GM12878 (cell line): ENCODE results near the gene FBLIM1. TPM values are rescaled to one million over a fixed set of nuclear protein-coding genes. Genes with fewer than 3 reads are reported as not detected.
A peak's percentile ranks its signal among the peaks of the same experiment; 100 is the strongest.

Experiments
- ATF7 ChIP-seq: fragments of 450-650 bp; IDR thresholded peaks from 2 replicates; pipeline ENCODE4 v1.6.1; 2016; ENCODE audit warnings: low read depth, mild to moderate bottlenecking
- BHLHE40 ChIP-seq, 2 experiments: fragments of 450-650 bp in 1 of 2; IDR thresholded peaks; 2 replicates each; pipeline ENCODE4 v1.6.1; 2011 to 2017; ENCODE audit warnings: low read depth in 2 of 2, borderline replicate concordance in 1 of 2, improper control_type of control experiment in 1 of 2, low read length in 1 of 2, mild to moderate bottlenecking in 1 of 2
- CBFB ChIP-seq: IDR thresholded peaks from 2 replicates; pipeline ENCODE4 v1.6.1; 2016; ENCODE audit warnings: antibody characterized with exemption, low read depth
- CREB1 ChIP-seq: IDR thresholded peaks from 2 replicates; pipeline ENCODE4 v1.6.1; 2012; ENCODE audit warnings: low read depth, mild to moderate bottlenecking, inconsistent platforms
- EGR1 ChIP-seq, 2 experiments: IDR thresholded peaks; 1 replicate in 1 of 2; 2 replicates in 1 of 2; pipeline ENCODE4 v1.6.1; 2011 to 2012; ENCODE audit warnings: low read depth in 2 of 2, low read length in 2 of 2, borderline replicate concordance in 1 of 2, mild to moderate bottlenecking in 1 of 2, moderate library complexity in 1 of 2
- GABPA ChIP-seq: IDR thresholded peaks from 2 replicates; pipeline ENCODE4 v1.6.1; 2014; ENCODE audit warnings: antibody characterized with exemption, low read depth, mild to moderate bottlenecking, inconsistent platforms
- JUNB ChIP-seq: IDR thresholded peaks from 2 replicates; pipeline ENCODE4 v1.6.1; 2016; ENCODE audit warnings: antibody characterized with exemption, mild to moderate bottlenecking
- KLF5 ChIP-seq: fragments of 450-650 bp; IDR thresholded peaks from 2 replicates; pipeline ENCODE4 v1.6.1; 2014; ENCODE audit warnings: mild to moderate bottlenecking; ENCODE audit not compliant: partially characterized antibody
- MTA2 ChIP-seq: fragments of 450-650 bp; IDR thresholded peaks from 2 replicates; pipeline ENCODE4 v1.6.1; 2016; ENCODE audit warnings: low read depth, mild to moderate bottlenecking, moderate library complexity
- NBN ChIP-seq: fragments of 450-650 bp; IDR thresholded peaks from 2 replicates; pipeline ENCODE4 v1.6.1; 2016
- PAX5 ChIP-seq: IDR thresholded peaks from 2 replicates; pipeline ENCODE4 v1.6.1; 2011; ENCODE audit warnings: low read depth, low read length, borderline replicate concordance
- SMARCA5 ChIP-seq: fragments of 450-650 bp; IDR thresholded peaks from 2 replicates; pipeline ENCODE4 v1.6.1; 2017; ENCODE audit warnings: mild to moderate bottlenecking
- SRF ChIP-seq, 2 experiments: IDR thresholded peaks; 2 replicates each; pipeline ENCODE4 v1.6.1; 2011; ENCODE audit warnings: low read depth in 2 of 2, low read length in 2 of 2, mild to moderate bottlenecking in 1 of 2, moderate library complexity in 1 of 2
- STAT3 ChIP-seq: IDR thresholded peaks from 2 replicates; pipeline ENCODE4 v1.6.1; 2011; ENCODE audit warnings: low read depth, low read length, improper control_type of control experiment
- TAF1 ChIP-seq: IDR thresholded peaks from 2 replicates; pipeline ENCODE4 v1.6.1; 2011; ENCODE audit warnings: mild to moderate bottlenecking, low read depth, low read length, borderline replicate concordance
- TCF12 ChIP-seq: IDR thresholded peaks from 2 replicates; pipeline ENCODE4 v1.6.1; 2011; ENCODE audit warnings: low read depth, mild to moderate bottlenecking, low read length
- YY1 ChIP-seq: IDR thresholded peaks from 2 replicates; pipeline ENCODE4 v1.6.1; 2011; ENCODE audit warnings: low read depth, mild to moderate bottlenecking, low read length
- ZNF274 ChIP-seq: IDR thresholded peaks from one replicate; pipeline ENCODE4 v1.8.0; 2011; ENCODE audit not compliant: insufficient read length, insufficient read depth
- polyA plus RNA-seq, 11 experiments: library from polyadenylated mRNA; depleted of rRNA in 4 of 11; unstranded in 6 of 11; stranded (reverse) in 5 of 11; fragments of >200 nt; fragmentation: Nextera tagmentation in 4 of 11; fragmentation: Illumina TruSeq in 1 of 11; extraction: Ambion mirVana in 4 of 11; extraction: Trizol in 1 of 11; gene quantifications; 1 replicate in 1 of 11; 2 replicates in 10 of 11; pipeline versions ENCODE4 v1.2.1 to v1.2.3, GENCODE V29; 2011 to 2016; ENCODE audit warnings: inconsistent platforms in 2 of 11, missing spikeins in 2 of 11, low read depth in 1 of 11
- total RNA-seq, 4 experiments: library from RNA; depleted of rRNA in 3 of 4; stranded (reverse); fragments of >200 nt in 3 of 4; fragmentation: Illumina TruSeq in 1 of 4; extraction: Trizol in 1 of 4; gene quantifications; 2 replicates each; pipeline versions ENCODE4 v1.2.1 to v1.2.3, GENCODE V29; 2013 to 2021
- TF ChIP-seq, protein P1 (sequence below): fragments of 450-650 bp; IDR thresholded peaks from 2 replicates; pipeline ENCODE4 v1.6.1; 2016; ENCODE audit warnings: mild to moderate bottlenecking
- TF ChIP-seq, protein P2 (sequence below): fragments of 450-650 bp; IDR thresholded peaks from 2 replicates; pipeline ENCODE4 v1.6.1; 2017; ENCODE audit warnings: mild to moderate bottlenecking, moderate library complexity
- TF ChIP-seq, protein P3 (sequence below): fragments of 450-650 bp; conservative IDR thresholded peaks from 2 replicates; pipeline ENCODE4 v1.6.1; 2017; ENCODE audit warnings: mild to moderate bottlenecking, moderate library complexity
- TF ChIP-seq, protein P4 (sequence below): fragments of 450-650 bp; IDR thresholded peaks from 2 replicates; pipeline ENCODE4 v1.6.1; 2014; ENCODE audit warnings: mild to moderate bottlenecking

The FBLIM1 gene
- total and polyA plus RNA-seq, 10 of the 15 experiments (the other 5 are each of a cell fraction or from before 2014, with no cell fraction given), result 0.03 to 0.13 TPM; not detected in 8

DNA sequence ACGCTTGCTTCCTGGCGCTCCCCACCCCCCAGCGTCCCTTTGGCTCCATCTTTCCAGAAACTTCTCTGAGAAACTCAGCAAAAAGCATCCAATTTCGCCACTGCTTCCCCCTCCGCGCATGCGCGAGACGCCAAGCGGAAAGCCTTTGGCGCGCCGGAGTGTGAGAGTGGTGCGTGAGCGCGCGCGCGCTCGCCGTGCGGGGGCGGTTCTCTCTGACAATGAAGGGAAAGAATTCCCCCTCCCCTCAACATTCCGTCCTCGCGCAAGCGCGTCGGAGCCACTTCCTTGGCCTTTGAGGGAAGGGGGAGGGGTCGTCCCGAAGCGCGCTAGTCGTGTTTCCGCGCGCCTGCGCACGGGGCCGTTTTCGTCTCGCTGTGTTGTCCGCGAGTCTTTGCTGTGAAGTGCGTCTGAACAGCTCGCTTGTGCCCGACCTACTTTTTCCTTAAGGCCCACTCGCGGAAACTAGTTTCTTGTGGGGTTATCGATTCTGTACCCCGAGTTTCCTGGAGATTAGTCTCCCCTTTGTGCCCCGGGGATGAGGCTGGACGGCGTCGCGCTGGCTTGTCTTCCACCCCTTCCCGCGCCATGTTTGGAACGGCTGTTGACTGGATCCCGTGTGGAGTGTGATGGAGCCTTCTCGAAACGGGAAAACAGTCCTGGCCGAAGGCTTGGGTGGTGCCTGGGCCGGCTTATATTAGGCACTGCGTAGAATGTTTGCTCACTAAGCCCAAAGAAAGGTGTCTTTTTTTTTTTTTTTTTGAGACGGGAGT lies 77.3 kb downstream of the FBLIM1 start (continued):
- TF ChIP-seq SRF (IDR thresholded peaks at IDR 0.05; ENCODE audit: low read depth in 2 of 2, low read length in 2 of 2), result peak in 1 of 2 experiments; percentile 71; a peak in 2 of 4 replicates
- TF ChIP-seq, protein P1, sequence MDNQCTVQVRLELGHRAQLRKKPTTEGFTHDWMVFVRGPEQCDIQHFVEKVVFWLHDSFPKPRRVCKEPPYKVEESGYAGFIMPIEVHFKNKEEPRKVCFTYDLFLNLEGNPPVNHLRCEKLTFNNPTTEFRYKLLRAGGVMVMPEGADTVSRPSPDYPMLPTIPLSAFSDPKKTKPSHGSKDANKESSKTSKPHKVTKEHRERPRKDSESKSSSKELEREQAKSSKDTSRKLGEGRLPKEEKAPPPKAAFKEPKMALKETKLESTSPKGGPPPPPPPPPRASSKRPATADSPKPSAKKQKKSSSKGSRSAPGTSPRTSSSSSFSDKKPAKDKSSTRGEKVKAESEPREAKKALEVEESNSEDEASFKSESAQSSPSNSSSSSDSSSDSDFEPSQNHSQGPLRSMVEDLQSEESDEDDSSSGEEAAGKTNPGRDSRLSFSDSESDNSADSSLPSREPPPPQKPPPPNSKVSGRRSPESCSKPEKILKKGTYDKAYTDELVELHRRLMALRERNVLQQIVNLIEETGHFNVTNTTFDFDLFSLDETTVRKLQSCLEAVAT, result no peak; the same call in 1 of the 2 replicates
- TF ChIP-seq, protein P2, sequence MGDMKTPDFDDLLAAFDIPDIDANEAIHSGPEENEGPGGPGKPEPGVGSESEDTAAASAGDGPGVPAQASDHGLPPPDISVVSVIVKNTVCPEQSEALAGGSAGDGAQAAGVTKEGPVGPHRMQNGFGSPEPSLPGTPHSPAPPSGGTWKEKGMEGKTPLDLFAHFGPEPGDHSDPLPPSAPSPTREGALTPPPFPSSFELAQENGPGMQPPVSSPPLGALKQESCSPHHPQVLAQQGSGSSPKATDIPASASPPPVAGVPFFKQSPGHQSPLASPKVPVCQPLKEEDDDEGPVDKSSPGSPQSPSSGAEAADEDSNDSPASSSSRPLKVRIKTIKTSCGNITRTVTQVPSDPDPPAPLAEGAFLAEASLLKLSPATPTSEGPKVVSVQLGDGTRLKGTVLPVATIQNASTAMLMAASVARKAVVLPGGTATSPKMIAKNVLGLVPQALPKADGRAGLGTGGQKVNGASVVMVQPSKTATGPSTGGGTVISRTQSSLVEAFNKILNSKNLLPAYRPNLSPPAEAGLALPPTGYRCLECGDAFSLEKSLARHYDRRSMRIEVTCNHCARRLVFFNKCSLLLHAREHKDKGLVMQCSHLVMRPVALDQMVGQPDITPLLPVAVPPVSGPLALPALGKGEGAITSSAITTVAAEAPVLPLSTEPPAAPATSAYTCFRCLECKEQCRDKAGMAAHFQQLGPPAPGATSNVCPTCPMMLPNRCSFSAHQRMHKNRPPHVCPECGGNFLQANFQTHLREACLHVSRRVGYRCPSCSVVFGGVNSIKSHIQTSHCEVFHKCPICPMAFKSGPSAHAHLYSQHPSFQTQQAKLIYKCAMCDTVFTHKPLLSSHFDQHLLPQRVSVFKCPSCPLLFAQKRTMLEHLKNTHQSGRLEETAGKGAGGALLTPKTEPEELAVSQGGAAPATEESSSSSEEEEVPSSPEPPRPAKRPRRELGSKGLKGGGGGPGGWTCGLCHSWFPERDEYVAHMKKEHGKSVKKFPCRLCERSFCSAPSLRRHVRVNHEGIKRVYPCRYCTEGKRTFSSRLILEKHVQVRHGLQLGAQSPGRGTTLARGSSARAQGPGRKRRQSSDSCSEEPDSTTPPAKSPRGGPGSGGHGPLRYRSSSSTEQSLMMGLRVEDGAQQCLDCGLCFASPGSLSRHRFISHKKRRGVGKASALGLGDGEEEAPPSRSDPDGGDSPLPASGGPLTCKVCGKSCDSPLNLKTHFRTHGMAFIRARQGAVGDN, result peak; percentile 93
- TF ChIP-seq STAT3, result no peak
- TF ChIP-seq NBN, result no peak; the same call in 1 of the 2 replicates
- peak in 1 of 2 experiments; percentile 47; a peak in 2 of 4 replicates for TF ChIP-seq BHLHE40 (IDR thresholded peaks at IDR 0.05; ENCODE audit: borderline replicate concordance in 1 of 2, low read depth in 2 of 2, low read length in 1 of 2)
- TF ChIP-seq SMARCA5, result peak; percentile 51
- TF ChIP-seq KLF5, result peak; percentile 37
- peak; percentile 86 for TF ChIP-seq YY1
- no peak for TF ChIP-seq GABPA
- TF ChIP-seq, protein P3, sequence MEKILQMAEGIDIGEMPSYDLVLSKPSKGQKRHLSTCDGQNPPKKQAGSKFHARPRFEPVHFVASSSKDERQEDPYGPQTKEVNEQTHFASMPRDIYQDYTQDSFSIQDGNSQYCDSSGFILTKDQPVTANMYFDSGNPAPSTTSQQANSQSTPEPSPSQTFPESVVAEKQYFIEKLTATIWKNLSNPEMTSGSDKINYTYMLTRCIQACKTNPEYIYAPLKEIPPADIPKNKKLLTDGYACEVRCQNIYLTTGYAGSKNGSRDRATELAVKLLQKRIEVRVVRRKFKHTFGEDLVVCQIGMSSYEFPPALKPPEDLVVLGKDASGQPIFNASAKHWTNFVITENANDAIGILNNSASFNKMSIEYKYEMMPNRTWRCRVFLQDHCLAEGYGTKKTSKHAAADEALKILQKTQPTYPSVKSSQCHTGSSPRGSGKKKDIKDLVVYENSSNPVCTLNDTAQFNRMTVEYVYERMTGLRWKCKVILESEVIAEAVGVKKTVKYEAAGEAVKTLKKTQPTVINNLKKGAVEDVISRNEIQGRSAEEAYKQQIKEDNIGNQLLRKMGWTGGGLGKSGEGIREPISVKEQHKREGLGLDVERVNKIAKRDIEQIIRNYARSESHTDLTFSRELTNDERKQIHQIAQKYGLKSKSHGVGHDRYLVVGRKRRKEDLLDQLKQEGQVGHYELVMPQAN, result peak; percentile 47; the same call in 1 of the 2 replicates
- TF ChIP-seq TCF12, result 0 out of 2 replicates have a peak, but pooled peaks have one; percentile 10
- TF ChIP-seq, protein P4, sequence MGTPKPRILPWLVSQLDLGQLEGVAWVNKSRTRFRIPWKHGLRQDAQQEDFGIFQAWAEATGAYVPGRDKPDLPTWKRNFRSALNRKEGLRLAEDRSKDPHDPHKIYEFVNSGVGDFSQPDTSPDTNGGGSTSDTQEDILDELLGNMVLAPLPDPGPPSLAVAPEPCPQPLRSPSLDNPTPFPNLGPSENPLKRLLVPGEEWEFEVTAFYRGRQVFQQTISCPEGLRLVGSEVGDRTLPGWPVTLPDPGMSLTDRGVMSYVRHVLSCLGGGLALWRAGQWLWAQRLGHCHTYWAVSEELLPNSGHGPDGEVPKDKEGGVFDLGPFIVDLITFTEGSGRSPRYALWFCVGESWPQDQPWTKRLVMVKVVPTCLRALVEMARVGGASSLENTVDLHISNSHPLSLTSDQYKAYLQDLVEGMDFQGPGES, result 0 out of 2 replicates have a peak, but pooled peaks have one; percentile 47
- no peak for TF ChIP-seq ZNF274
- no peak for TF ChIP-seq JUNB
- TF ChIP-seq PAX5, result peak; percentile 83
- peak; percentile 31; the same call in 1 of the 2 replicates for TF ChIP-seq CBFB
- TF ChIP-seq ATF7, result 0 out of 2 replicates have a peak, but pooled peaks have one; percentile 25
- peak; percentile 82 to 100 for TF ChIP-seq EGR1 (IDR thresholded peaks at IDR 0.05; ENCODE audit: borderline replicate concordance in 1 of 2, low read depth in 2 of 2, low read length in 2 of 2)
- TF ChIP-seq MTA2, result peak; percentile 14; the same call in 1 of the 2 replicates
- peak; percentile 48 for TF ChIP-seq CREB1
- TF ChIP-seq TAF1, result peak; percentile 67
